Measurements from ENCODE around the gene FBF1. TPM values are rescaled to one million over a fixed set of nuclear protein-coding genes. Genes with fewer than 3 reads are reported as not detected.

The FBF1 gene
- total and polyA plus RNA-seq, 9 of the 15 experiments (the other 6 are each of a cell fraction or from before 2014, with no cell fraction given): 0.46 to 14.9 (median 7.5) TPM

- peak; percentile 60 for TF ChIP-seq MGA (IDR thresholded peaks at IDR 0.05)
- no peak for TF ChIP-seq BRF2 (IDR thresholded peaks at IDR 0.05; ENCODE audit: borderline replicate concordance, insufficient read depth, insufficient read length)
- TF ChIP-seq, protein P1, sequence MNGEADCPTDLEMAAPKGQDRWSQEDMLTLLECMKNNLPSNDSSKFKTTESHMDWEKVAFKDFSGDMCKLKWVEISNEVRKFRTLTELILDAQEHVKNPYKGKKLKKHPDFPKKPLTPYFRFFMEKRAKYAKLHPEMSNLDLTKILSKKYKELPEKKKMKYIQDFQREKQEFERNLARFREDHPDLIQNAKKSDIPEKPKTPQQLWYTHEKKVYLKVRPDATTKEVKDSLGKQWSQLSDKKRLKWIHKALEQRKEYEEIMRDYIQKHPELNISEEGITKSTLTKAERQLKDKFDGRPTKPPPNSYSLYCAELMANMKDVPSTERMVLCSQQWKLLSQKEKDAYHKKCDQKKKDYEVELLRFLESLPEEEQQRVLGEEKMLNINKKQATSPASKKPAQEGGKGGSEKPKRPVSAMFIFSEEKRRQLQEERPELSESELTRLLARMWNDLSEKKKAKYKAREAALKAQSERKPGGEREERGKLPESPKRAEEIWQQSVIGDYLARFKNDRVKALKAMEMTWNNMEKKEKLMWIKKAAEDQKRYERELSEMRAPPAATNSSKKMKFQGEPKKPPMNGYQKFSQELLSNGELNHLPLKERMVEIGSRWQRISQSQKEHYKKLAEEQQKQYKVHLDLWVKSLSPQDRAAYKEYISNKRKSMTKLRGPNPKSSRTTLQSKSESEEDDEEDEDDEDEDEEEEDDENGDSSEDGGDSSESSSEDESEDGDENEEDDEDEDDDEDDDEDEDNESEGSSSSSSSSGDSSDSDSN (IDR thresholded peaks at IDR 0.05; ENCODE audit: borderline replicate concordance in 1 of 2, low read depth in 2 of 2, low read length in 2 of 2): peak; percentile 45 to 67; a peak in 1 of 4 replicates
- peak in 1 of 2 experiments; percentile 37; a peak in 1 of 4 replicates for TF ChIP-seq RCOR1 (IDR thresholded peaks at IDR 0.05; ENCODE audit: borderline replicate concordance in 1 of 2, low read depth in 2 of 2, low read length in 2 of 2)
- no peak for TF ChIP-seq HNRNPH1 (optimal IDR thresholded peaks at IDR 0.05; ENCODE audit: low read depth, low read length)
- TF ChIP-seq, protein P2, sequence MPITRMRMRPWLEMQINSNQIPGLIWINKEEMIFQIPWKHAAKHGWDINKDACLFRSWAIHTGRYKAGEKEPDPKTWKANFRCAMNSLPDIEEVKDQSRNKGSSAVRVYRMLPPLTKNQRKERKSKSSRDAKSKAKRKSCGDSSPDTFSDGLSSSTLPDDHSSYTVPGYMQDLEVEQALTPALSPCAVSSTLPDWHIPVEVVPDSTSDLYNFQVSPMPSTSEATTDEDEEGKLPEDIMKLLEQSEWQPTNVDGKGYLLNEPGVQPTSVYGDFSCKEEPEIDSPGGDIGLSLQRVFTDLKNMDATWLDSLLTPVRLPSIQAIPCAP (CRISPR knock-in tag; IDR thresholded peaks at IDR 0.05; ENCODE audit: borderline replicate concordance): no peak
- TF ChIP-seq TAF7 (tag; IDR thresholded peaks at IDR 0.05): peak; percentile 54; the same call in 1 of the 2 replicates
- TF ChIP-seq ZNF12 (CRISPR knock-in tag; IDR thresholded peaks at IDR 0.05): peak; percentile 40; the same call in 1 of the 2 replicates
Observed at GRCh38 chr17:75978938-75979704, 38.3 kb upstream of the FBF1 start, which contains the start of the genes ACOX1 and TEN1 (continued).
